SK-N-SH treated with all-trans-retinoic acid at 6 μM for 48 hours (cell line): ENCODE data around the gene TMEM203.
A peak's percentile ranks its signal among the peaks of the same experiment; 100 is the strongest.

Experiments
- ATAC-seq: fragments of 200-7000 bp; cut with Tn5 transposase; 3 replicates; pipeline ENCODE4 v1.9.1; 2020; ENCODE audit warnings: mild to moderate bottlenecking, moderate library complexity
- ARNTL ChIP-seq: fragments of 450-650 bp; formaldehyde crosslinking; IDR thresholded peaks from 2 replicates; pipeline ENCODE4 v1.5.0; 2020; ENCODE audit warnings: low read depth, mild to moderate bottlenecking, moderate library complexity, borderline replicate concordance
- BACH2 ChIP-seq: fragments of 250-450 bp; sonication (Bioruptor Pico); IDR thresholded peaks from 2 replicates; pipeline ENCODE4 v1.9.0; 2021; ENCODE audit warnings: mild to moderate bottlenecking, borderline replicate concordance
- ESRRG ChIP-seq: fragments of 250-450 bp; sonication (Bioruptor Pico); IDR thresholded peaks from 2 replicates; pipeline ENCODE4 v1.6.1; 2021; ENCODE audit warnings: mild to moderate bottlenecking
- GLIS3 ChIP-seq: fragments of 250-450 bp; sonication (Bioruptor Pico); IDR thresholded peaks from 2 replicates; pipeline ENCODE4 v1.5.0; 2020; ENCODE audit warnings: mild to moderate bottlenecking, moderate library complexity
- PPARA ChIP-seq: fragments of 250-450 bp; sonication (Bioruptor Pico); IDR thresholded peaks from 2 replicates; pipeline ENCODE4 v1.5.0; 2020; ENCODE audit warnings: mild to moderate bottlenecking, borderline replicate concordance
- RARB ChIP-seq: fragments of 250-450 bp; sonication (Bioruptor Pico); IDR thresholded peaks from 2 replicates; pipeline ENCODE4 v1.8.0; 2021; ENCODE audit warnings: mild to moderate bottlenecking, moderate library complexity
- TCF4 ChIP-seq: fragments of 250-450 bp; sonication (Bioruptor Pico); IDR thresholded peaks from 2 replicates; pipeline ENCODE4 v1.8.0; 2021; ENCODE audit warnings: mild to moderate bottlenecking, moderate library complexity, borderline replicate concordance
- TOX ChIP-seq: fragments of 250-450 bp; sonication (Bioruptor Pico); IDR thresholded peaks from 2 replicates; pipeline ENCODE4 v1.8.0; 2021; ENCODE audit warnings: mild to moderate bottlenecking, moderate library complexity, borderline replicate concordance
- ZNF565 ChIP-seq: fragments of 450-650 bp; formaldehyde crosslinking; conservative IDR thresholded peaks from 2 replicates; pipeline ENCODE4 v1.5.0; 2020; ENCODE audit warnings: low read depth, mild to moderate bottlenecking, moderate library complexity
- ZNF8 ChIP-seq: fragments of 450-650 bp; formaldehyde crosslinking; IDR thresholded peaks from 2 replicates; pipeline ENCODE4 v1.5.0; 2020; ENCODE audit warnings: mild to moderate bottlenecking, moderate library complexity
- TF ChIP-seq, protein P1 (sequence below): fragments of 250-450 bp; sonication (Bioruptor Pico); IDR thresholded peaks from 2 replicates; pipeline ENCODE4 v1.5.0; 2020; ENCODE audit warnings: mild to moderate bottlenecking, moderate library complexity
- TF ChIP-seq, protein P2 (sequence below): fragments of 250-450 bp; sonication (Bioruptor Pico); IDR thresholded peaks from 2 replicates; pipeline ENCODE4 v1.8.0; 2020; ENCODE audit warnings: mild to moderate bottlenecking, moderate library complexity, borderline replicate concordance
- TF ChIP-seq, protein P3 (sequence below): fragments of 250-450 bp; sonication (Bioruptor Pico); IDR thresholded peaks from 2 replicates; pipeline ENCODE4 v1.5.1; 2021; ENCODE audit warnings: mild to moderate bottlenecking, moderate library complexity

TMEM203 gene

DNA sequence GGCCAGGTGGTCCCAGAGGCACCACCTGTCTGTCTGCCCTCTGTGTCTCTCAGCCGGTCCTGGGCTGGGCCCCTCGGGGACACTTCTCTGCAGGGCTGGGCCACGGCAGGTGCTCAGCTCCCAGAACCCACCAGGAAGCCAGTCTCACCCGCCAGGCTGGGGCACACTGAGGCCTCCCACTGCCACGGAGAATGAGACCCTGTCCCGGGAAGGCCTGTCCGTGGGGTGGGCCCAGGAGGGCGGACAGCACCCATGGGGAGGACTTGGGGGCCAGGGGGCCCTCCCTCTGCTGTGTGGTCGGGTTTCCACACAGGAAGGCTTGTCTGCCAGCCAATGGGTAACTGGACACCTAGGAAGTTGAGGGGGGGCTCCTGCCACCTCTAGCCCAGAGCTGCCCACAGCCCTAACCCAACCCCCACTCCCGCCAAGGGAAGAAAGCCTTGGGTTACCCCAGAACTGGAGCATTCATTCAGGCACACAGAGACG is 31.5 kb upstream of the TMEM203 start (continued):
- TF ChIP-seq, protein P1, sequence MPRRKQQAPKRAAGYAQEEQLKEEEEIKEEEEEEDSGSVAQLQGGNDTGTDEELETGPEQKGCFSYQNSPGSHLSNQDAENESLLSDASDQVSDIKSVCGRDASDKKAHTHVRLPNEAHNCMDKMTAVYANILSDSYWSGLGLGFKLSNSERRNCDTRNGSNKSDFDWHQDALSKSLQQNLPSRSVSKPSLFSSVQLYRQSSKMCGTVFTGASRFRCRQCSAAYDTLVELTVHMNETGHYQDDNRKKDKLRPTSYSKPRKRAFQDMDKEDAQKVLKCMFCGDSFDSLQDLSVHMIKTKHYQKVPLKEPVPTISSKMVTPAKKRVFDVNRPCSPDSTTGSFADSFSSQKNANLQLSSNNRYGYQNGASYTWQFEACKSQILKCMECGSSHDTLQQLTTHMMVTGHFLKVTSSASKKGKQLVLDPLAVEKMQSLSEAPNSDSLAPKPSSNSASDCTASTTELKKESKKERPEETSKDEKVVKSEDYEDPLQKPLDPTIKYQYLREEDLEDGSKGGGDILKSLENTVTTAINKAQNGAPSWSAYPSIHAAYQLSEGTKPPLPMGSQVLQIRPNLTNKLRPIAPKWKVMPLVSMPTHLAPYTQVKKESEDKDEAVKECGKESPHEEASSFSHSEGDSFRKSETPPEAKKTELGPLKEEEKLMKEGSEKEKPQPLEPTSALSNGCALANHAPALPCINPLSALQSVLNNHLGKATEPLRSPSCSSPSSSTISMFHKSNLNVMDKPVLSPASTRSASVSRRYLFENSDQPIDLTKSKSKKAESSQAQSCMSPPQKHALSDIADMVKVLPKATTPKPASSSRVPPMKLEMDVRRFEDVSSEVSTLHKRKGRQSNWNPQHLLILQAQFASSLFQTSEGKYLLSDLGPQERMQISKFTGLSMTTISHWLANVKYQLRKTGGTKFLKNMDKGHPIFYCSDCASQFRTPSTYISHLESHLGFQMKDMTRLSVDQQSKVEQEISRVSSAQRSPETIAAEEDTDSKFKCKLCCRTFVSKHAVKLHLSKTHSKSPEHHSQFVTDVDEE (CRISPR knock-in tag) = no peak
- TF ChIP-seq ARNTL (CRISPR knock-in tag) = no peak
- no peak for TF ChIP-seq ESRRG
- TF ChIP-seq, all 23 proteins: peak for 0

DNA sequence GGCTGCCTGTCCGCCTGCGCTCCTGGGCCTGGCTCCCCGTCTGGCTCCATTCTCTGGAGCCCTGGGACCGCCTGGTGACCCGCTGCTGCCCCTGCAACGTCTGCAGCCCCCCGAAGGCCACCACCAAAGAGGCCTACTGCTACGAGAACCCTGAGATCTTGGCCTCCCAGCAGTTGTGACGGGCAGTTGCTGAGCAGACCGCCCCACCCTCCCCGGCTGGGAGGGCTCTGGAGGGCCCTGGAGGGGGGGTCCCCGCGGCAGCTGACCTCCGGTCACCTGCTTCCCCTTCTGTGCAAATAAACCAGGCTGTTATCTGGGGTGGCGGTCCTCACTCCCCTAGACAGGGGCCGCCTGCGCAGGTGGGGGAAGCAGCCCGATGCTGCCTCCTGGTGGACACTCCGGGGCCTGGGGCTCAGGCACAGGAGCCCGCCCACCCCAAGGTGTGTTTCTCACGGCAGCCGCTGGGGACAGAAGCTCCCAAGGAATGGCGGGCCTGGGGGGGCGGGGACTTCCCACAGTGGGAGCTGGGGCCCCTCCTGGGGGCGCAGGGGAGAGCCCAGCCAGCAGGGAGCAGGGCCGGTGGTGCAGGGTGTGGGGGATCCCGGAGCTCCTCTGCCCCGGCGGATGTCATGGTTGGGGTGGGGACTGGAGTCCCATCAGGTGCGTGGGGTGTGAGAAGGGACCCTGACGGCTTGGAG is 30.9 kb upstream of the TMEM203 start:
- TF ChIP-seq, protein P2, sequence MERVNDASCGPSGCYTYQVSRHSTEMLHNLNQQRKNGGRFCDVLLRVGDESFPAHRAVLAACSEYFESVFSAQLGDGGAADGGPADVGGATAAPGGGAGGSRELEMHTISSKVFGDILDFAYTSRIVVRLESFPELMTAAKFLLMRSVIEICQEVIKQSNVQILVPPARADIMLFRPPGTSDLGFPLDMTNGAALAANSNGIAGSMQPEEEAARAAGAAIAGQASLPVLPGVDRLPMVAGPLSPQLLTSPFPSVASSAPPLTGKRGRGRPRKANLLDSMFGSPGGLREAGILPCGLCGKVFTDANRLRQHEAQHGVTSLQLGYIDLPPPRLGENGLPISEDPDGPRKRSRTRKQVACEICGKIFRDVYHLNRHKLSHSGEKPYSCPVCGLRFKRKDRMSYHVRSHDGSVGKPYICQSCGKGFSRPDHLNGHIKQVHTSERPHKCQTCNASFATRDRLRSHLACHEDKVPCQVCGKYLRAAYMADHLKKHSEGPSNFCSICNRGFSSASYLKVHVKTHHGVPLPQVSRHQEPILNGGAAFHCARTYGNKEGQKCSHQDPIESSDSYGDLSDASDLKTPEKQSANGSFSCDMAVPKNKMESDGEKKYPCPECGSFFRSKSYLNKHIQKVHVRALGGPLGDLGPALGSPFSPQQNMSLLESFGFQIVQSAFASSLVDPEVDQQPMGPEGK (CRISPR knock-in tag) = peak; percentile 42; the same call in 1 of the 2 replicates
- TF ChIP-seq ZNF8 = no peak
- peak; percentile 65 for ATAC-seq

DNA sequence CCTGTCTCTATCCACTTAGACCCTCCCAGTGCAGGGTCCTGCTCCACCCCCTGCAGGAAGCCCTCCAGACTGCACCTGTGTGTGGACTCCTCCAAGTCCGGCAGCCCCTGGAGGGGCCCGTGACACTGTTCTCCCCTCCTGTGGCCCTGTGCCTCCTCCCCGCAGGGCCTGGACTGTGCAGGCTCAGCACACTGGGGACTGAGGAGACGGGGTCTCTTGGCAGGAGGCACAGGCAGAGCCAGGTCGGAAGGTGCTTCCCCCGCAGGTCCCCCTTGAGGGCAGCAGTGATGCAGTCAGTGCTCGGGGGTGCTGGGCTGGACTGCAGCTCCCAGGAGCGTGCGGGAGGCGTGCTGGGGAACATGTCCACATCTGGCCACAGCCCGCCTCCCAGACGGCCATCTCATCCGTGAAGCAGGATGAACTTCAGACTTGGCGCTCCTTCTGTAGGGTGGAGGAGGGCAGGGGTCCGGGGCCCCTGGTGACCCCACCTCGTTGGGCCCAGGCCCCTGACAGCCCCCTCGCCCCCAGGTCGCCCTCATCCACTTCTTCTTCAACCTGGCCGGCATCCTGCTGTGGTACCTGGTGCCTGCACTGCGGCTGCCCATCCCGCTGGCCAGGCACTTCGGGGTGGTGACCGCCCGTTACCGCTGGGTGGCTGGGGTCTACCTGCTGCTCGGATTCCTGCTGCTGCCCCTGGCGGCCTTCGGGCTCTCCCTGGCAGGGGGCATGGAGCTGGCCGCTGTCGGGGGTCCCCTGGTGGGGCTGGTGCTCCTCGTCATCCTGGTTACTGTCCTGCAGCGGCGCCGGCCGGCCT is 30.2 kb upstream of the TMEM203 start:
- TF ChIP-seq GLIS3 (CRISPR knock-in tag) (no peak), RARB (CRISPR knock-in tag) (no peak), ESRRG (no peak), TOX (CRISPR knock-in tag) (no peak), ARNTL (CRISPR knock-in tag) (no peak), ZNF565 (CRISPR knock-in tag) (no peak), PPARA (no peak), TCF4 (CRISPR knock-in tag) (no peak), ZNF8 (no peak), BACH2 (CRISPR knock-in tag) (no peak)
- TF ChIP-seq, protein P3, sequence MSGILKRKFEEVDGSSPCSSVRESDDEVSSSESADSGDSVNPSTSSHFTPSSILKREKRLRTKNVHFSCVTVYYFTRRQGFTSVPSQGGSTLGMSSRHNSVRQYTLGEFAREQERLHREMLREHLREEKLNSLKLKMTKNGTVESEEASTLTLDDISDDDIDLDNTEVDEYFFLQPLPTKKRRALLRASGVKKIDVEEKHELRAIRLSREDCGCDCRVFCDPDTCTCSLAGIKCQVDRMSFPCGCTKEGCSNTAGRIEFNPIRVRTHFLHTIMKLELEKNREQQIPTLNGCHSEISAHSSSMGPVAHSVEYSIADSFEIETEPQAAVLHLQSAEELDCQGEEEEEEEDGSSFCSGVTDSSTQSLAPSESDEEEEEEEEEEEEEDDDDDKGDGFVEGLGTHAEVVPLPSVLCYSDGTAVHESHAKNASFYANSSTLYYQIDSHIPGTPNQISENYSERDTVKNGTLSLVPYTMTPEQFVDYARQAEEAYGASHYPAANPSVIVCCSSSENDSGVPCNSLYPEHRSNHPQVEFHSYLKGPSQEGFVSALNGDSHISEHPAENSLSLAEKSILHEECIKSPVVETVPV (CRISPR knock-in tag) = no peak
- TF ChIP-seq, protein P1 (CRISPR knock-in tag) = no peak
- TF ChIP-seq, protein P2 (CRISPR knock-in tag) = no peak
- TF ChIP-seq, all 23 proteins: peak for 0
- no peak for ATAC-seq
